ENCODE results near the gene SLC25A4.

DNA sequence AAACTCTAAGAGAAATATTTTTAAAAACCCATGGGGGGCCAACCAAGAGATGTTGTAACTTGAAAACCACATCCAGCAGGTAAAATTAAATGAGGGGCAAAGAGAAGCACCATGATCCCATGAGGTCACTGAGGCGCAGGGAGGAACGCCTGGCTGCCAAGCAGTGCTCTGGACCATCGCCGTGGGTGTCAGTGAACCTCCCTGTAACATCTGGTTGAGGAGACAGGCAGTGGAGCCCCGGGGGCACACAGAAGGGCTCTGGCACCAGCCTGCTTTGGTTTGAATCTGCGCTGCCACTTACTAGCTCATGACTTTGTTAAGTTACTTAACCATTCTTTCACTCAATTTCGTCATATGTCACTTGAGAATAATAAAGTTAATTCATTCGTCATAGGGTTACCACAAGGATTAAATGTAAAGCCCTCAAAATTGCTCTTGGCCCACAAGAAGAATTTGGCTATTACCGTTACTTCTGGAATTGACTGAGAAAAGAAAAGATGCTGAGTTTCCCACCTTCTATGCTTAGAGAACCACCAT is 41.6 kb upstream of the SLC25A4 start:
- TF ChIP-seq CTCF (IDR thresholded peaks at IDR 0.05), result no peak
- no peak for TF ChIP-seq POLR2A (IDR thresholded peaks at IDR 0.05)
- TF ChIP-seq POLR2AphosphoS5 (IDR thresholded peaks at IDR 0.05), result no peak
